ENCODE results near the gene DBH.

The DBH gene

DNA sequence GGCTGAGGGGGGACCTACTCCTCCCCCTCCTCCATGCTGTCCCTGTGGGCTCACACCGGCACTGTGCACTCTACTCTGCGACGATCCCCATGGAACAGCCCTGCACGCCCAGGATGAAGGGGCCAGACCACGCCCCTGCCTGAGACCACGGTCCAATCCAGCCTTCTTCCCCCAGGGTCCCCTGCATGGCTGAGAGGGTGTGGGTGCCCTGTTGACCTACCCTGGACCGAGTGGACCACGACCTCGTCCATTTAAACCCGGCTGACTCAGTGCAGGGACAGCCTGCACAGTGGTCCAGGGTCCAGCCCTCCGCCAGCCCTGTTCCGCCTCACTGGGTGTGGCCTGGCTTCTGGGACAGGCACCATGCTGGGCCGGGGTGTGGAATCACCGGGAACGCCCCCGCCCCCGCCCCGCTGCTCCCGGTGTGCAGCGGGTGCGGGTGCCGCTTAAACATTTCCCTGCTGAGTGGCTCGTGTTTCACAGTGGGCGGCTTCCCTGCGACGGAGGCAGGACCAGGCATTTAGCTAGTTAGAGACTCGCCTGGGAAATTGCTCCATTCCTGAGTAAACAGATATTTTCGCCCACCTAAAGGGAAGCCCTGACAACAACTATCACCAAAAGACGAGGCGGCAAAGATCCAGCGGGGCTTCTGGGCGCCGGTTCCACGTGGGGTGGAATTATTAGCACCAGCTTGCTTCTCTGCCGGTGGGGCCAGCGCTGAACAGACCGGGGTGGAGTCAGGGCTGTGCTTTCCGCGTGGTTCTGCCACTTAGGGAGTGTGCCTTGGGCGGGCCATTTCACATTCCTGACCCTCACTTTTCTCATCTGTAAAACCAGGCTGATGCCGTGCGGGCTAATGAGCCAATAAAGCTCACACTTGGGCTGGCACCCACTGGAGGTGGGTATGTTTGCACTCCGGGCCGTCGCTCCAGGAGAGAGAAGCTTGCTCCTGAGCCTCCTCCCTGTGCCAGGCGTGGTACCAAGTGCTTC, 22.6 kb downstream of the DBH start:
- DNase-seq (ENCODE audit: insufficient read length, low spot score) (no peak), FAIRE-seq (no peak)
- TF ChIP-seq, protein P1, sequence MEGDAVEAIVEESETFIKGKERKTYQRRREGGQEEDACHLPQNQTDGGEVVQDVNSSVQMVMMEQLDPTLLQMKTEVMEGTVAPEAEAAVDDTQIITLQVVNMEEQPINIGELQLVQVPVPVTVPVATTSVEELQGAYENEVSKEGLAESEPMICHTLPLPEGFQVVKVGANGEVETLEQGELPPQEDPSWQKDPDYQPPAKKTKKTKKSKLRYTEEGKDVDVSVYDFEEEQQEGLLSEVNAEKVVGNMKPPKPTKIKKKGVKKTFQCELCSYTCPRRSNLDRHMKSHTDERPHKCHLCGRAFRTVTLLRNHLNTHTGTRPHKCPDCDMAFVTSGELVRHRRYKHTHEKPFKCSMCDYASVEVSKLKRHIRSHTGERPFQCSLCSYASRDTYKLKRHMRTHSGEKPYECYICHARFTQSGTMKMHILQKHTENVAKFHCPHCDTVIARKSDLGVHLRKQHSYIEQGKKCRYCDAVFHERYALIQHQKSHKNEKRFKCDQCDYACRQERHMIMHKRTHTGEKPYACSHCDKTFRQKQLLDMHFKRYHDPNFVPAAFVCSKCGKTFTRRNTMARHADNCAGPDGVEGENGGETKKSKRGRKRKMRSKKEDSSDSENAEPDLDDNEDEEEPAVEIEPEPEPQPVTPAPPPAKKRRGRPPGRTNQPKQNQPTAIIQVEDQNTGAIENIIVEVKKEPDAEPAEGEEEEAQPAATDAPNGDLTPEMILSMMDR (IDR thresholded peaks at IDR 0.05; ENCODE audit: insufficient read depth, missing control alignments) = no peak

DNA sequence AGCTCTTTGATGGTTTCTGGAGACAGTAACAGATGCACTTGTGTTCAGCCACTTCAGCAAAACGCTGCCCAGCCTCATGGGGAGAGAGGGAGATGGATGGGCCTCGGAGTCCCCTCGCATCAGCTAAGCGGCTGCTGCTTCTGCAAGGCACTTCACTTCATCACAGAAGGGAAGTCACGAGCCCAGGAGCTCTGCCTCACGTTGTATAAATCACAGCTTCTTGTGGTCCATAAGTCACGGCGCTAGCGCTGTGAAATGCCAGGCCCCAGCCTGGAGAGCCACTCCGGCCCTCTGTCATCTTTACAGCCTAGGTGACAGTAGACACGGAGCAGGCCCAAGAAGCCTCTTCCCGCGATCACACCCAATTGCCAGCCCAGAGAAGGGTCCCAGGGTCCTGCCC, 23.4 kb downstream of the DBH start:
- DNase-seq (ENCODE audit: insufficient read length, low spot score) = no peak

DNA sequence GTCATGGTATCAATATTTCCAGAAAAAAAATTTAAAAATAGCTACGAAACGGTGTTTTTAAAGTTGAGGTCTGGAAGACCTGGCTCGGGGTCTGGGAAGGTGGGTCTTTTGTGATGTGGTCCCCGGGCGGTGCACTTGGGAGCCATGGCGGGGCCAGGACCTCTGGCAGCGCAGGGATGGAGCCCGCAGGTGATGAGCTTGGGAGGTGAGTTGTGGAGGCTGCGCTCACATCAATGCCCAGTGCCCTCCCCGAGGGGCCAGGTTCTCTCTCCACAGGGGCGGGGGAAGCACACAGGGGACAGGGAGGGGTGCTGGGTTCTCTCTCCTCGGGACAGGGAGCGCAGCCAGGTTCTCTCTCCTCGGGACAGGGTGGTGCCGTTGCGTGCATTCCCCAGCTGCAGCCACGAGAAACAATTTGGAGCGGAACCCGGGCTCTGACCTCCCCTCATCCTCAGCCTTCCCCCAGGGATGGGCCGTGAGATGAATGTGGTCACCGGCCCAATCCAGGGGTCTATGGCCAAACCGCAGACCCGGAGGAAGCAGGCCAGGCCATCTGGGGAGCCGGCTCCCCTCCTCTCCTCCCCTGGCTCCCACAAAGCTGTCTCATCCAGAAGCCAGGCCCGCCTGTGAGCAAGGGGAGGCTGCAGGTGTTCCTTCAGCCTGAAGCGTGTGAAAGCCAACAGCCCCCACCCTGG, 25.8 kb downstream of the DBH start:
- FAIRE-seq (no peak), DNase-seq (ENCODE audit: insufficient read length, low spot score) (no peak)
- TF ChIP-seq, protein P1 (IDR thresholded peaks at IDR 0.05; ENCODE audit: insufficient read depth, missing control alignments) = no peak

More for the DNA sequence above, 23.4 kb downstream of the DBH start:
- no peak for FAIRE-seq
- TF ChIP-seq, protein P1 (IDR thresholded peaks at IDR 0.05; ENCODE audit: insufficient read depth, missing control alignments) = no peak

DNA sequence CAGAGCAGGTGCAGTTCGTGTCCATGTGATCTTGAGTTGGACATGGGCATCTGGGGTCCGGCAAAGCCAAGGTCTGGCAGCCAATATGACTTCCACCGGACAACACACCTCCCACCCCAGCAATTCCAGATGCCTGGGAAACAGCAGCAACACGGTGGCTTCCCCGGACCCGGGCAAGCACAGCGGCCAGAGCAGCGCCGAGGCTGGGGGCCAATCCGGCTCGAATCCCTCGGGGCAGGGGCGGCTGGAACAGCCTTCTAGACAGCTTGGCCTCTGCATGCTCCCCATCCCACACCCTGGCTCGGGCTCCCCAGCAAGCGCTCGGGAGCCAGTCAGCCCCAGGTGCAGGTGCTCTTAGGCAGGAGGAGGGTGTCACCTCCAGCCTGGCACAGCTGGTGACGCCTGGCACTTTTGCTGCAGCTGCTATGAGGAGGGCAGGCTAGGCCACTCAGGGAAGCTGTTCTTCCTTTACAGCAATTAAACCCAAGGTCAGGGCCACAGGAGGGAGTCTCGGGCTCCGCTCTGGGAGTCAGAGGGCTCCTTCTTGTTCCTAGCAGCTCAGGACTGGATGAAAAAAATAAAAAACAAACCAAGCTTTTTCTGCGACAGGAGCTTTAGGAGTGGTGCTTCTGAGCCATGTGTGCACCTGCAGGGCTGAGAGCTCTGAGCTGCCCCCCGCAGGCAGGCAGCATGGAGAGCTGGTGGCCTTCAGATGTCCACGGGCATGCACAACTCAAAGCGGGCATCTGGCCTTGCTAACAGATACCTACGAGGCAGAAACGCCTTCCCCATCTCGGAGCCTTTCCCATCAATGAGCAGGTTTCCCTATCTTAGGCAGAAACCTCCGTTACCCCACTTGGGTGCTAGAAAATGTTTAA, 28.2 kb downstream of the DBH start:
- FAIRE-seq (no peak), DNase-seq (ENCODE audit: insufficient read length, low spot score) (no peak)
- TF ChIP-seq, protein P1 (IDR thresholded peaks at IDR 0.05; ENCODE audit: insufficient read depth, missing control alignments) = no peak

DNA sequence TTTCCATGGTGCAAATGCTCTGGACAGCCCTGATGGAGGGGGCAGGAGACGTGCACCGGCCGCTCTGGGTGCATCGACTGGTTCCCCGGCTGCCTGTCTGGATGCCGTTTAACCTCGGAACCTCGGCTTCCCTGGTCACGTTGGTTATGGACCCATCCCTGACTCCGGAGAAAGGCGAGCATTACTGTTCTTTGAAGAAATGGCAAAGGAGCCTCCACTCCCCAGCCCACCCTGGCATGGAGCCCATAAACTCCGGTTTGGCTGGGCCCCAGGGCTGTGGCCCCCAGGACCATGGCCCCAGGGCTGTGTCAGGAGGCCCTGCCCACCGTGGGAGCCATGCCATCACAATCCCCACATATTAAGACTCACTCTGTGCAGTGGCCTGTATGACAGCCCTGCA, 28.9 kb downstream of the DBH start:
- no peak for DNase-seq (ENCODE audit: insufficient read length, low spot score)
- TF ChIP-seq, protein P1 (IDR thresholded peaks at IDR 0.05; ENCODE audit: insufficient read depth, missing control alignments) = no peak
- FAIRE-seq = no peak

DNA sequence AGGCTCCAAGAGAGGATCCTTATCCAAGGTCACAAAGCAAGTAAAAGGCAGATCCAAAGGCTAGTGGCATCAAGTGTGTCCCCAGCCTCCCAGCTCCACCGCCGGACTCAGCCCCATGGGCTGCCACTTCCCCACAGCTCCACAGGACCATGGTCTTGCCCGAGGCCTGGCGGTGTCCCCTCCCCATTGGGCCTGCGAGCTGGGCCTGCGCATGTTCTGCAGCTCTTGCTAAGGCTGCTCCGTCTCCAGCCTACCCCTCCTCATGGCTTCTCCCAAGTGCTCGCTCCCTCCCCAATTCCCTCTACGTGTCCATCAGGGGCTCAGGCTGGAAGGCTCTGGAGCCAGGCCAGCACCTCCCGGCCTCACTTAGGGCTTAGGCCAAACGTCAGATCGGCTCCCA, 29.4 kb downstream of the DBH start:
- DNase-seq (ENCODE audit: insufficient read length, low spot score) = no peak
- TF ChIP-seq, protein P1 (IDR thresholded peaks at IDR 0.05; ENCODE audit: insufficient read depth, missing control alignments) = no peak
- no peak for FAIRE-seq
